ENCODE measurements around the gene FHAD1. TPM values are rescaled to one million over a fixed set of nuclear protein-coding genes. Genes with fewer than 3 reads are reported as not detected.
A peak's percentile ranks its signal among the peaks of the same experiment; 100 is the strongest.

FHAD1 gene
- polyA plus RNA-seq, 1 donor, result 2.1 TPM

- DNase-seq, result no peak
These were observed 99.5 kb downstream of the FHAD1 start for GRCh38 chr1:15346346-15347030.

DNA sequence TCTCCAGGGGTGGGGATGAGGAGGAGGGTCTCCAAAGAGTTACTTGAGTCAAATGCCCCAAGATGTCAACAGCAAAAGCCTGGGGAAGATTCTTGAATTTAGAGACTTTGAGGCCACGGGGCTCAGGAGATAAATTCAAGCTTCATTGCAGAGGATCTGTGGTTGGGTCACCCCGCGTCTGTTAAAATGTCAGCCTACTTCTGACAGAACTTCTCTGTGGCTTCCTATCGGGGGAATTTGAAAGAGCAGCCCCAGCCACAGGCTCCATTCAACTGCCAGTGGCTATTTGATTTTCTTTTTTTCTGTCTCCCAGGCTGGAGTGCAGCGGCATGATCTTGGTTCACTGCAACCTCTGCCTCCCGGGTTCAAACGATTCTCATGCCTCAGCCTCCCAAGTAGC is 100.2 kb downstream of the FHAD1 start:
- DNase-seq, result no peak

- DNase-seq, result no peak
These were observed 101.6 kb downstream of the FHAD1 start for GRCh38 chr1:15348648-15349047.

GRCh38 chr1:15349133-15349532 is 102.1 kb downstream of the FHAD1 start:
- DNase-seq, result no peak

GRCh38 chr1:15350151-15350550 is 103.1 kb downstream of the FHAD1 start:
- no peak for DNase-seq

DNA sequence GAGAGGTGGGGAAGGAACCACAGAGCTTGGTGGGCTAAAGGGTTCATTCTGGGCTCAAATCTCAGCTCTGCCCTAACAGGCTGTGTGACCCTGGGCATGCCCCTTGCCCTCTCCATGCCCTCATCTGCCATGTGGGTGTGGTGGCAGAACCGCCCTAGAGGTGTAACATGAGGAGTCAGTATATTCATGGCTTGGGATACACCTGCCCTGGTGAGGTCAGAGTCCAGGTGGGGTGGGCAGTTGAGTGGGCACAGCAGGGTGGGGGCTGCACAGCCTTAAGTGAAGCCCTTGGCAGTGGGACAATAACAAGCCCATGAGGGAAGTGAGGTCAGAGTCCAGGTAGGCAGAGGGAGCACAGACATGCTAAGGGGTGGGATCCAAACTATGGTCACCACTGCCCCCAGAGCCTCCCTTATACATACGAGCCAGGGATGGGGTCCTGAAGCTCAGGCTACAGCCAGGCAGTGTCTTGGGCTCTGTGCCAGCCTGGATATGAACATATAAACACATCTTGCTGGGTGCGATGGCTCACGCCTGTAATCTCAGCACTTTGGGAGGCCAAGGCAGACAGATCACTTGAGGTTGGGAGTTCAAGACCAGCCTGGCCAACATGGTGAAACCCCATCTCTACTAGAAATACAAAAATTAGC is 103.7 kb downstream of the FHAD1 start:
- DNase-seq, result no peak

DNA sequence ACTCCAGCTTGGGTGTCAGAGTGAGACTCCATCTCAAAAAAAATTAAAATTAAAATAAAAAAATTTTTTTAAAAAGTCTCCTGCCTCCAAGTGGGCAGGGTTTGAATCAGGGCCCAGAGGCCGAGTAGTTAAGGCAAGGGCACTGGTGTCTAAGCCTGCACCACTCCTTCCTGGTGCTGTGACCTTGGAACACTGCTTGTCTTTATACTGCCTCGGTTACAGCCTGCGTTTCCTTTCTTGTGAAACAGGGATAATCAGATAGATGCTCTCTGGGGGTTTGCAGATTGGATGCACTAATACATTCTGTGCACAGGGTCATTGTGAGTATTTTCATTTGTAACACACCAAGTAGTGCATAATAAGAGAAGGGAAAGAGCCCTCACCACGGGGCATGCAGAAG is 104.3 kb downstream of the FHAD1 start:
- DNase-seq, result no peak

DNA sequence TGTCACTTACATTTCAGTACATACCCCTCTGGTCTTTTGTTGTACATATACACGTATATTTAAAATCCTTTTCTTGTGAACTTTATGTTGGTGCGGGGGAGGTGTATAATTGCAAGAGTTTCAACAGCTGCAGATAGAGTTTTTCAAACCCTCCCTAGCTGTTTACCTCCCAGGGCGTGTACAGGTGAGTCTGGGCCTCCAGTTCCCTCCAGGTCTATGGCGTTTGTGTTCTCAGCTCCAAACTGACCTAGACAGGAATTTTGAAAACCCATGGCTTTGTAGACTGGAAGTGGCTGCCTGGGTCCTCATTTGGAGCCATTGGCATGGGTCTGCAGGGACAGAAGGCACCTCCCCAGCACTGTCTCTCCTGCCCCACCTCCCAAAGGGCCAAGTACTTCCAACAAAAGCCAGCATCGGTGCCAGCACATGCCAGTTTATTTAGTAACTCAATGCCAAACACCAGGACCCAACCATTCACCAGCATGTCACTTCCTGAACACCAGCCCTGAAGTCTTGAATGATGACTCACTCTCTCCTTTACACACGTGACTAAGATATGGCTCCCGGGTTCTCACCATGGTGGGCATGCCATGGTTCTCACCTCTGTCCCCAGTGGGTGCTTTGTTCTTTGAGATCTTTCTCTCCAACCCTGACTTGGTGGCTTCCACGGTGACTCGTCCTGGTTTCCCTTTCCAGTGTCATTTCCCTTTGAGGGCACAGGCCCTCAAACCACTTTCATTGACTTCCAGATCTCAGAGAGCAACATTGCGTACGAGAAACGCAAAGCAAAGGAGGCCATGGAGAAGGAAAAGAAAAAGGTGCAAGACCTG is 105.3 kb downstream of the FHAD1 start:
- no peak for DNase-seq

DNA sequence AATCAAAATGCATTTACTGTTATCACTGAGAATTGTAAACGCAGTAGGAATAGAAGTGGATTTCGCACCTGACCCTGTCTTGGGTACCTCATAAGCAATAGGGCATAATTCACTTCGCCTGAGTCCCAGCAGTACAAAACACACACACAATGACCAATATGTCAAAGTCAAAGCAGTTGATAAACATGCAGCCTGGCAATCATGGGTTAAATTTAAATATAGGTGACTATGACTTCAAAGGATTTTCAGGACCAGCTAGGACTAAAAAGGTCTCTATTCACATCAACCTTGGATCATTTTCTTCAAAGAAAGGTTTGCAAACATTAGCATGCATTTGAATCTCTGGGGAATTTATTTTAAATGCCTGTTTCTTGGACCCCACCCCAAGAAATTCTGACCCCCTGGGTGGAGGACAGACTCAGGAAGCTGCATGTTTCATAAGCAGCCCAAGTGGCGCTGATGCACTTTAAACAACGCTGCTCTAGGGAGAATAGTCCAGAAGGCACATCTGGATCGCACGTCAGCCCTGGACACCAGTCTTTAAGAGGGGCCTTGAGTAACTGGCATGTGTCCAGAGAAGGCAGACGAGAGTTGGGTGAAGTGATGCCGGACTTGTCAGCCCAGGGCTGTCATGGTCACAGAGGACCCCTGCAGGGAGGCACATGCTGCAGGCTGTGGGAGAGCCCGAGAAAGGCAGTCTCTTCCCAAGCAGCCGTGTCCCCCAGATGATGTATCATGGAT is 107.0 kb downstream of the FHAD1 start:
- no peak for DNase-seq

DNA sequence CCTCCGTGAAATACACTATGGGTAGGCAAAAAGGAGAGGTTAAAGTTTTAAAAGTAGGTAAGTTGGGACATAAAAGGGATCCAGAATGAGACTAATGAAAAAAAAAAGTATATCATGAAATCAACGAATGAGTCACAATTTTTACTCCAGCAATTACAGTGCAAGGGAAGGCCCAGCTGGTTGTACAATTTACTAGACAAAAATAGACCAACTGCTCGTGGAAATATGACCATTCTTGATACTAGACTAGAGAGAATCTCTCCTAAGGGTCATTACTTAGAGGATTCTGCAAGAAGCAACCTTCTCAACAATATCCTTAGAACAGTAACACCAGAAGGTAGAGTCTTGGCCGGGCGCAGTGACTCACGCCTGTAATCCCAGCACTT is 107.5 kb downstream of the FHAD1 start:
- DNase-seq, result no peak

- no peak for DNase-seq
These were observed 109.1 kb downstream of the FHAD1 start for GRCh38 chr1:15355968-15356625.

DNA sequence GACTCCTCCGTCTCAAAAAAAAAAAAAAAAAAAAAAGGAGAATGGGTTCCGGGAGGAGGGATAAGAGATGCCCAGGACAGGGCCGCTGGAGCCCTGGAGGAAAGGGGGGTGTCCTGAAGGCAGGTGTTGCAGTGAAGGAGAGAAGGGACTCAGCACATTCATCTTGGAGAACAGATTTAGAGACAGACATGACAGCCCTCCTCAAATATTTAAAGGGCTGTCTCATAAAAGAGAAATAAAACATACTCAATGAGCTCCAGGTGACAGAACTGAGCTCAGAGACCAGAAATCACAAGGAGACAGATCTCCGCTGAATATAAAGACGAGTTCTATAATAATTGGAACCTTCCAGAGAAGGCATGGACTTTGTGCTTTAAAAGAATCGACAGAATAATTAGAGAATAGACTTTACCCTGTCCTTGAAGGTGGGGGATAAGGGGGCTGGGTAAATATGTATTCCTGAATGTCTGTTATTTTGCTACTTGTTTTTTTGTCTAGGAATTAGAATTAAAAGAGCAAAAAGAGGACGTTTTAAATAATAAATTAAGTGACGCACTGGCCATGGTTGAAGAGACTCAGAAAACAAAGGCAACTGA is 110.7 kb downstream of the FHAD1 start:
- no peak for DNase-seq

DNA sequence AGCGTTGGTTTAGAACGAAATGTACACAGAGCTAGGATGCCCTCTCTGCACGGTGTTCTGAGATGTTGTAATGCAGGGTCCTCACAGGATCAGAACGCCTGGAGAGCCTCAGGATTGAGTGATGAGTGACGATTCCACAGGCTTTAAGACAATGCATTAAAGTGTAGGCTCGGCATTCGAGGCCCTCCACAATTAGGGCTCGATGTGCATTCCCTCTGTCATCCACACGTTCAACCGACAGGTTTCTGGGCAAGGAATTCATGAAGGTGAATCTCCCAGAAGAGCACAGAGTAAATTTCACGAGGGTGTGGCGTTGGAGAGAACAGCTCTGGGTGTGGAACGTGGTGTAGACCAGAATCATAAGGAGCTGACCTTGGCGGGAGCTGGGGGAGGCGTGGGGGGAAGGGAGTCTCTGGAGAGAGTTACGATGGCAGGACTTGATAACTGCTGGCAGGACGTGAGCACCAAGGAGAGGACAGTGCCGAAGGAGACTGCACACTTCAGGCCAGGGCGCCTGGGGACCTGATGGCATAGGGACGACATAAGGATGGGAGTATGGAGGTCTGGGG is 111.6 kb downstream of the FHAD1 start:
- DNase-seq, result no peak

- no peak for DNase-seq
These were observed 113.7 kb downstream of the FHAD1 start for GRCh38 chr1:15360700-15361099.

- DNase-seq, result no peak
These were observed 115.2 kb downstream of the FHAD1 start for GRCh38 chr1:15362096-15362736.

DNA sequence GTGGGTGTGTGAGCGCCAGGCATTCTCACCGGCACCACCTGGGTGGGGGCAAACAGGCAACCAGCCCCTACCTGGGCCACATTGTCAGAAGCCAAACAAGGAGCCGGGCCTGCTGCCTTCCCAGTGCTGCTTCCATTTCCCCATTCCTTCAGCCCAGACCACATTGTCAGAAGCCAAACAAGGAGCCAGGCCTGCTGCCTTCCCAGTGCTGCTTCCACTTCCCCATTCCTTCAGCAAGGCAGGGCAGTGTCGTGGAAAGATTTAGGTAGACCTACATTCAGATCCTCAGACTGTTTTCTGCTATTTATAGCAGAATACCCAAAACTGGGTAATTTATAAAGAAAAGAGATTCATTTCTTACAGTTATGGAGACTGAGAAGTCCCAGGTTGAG is 115.7 kb downstream of the FHAD1 start:
- no peak for DNase-seq

GRCh38 chr1:15364740-15365139 is 117.7 kb downstream of the FHAD1 start:
- DNase-seq, result no peak

GRCh38 chr1:15368888-15369287 is 121.9 kb downstream of the FHAD1 start:
- DNase-seq, result no peak

DNA sequence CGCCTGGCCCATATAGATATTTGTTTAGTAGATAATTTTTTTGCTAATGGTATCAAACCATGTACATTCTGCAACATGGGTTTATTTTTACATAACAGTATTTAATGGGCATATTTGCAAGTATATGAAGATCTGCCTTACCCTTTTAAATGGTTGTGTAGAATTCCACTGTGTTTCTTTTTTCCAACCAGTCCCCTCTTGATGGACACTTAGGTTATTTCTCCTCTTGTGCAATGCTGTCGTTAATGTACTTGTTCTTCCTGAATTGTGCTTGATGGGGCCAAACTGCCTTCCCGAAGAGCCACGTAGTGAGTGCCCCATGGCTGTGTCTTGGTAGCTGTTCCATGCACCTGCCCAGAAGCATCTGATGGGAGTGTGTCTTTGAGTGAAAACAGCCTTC is 123.2 kb downstream of the FHAD1 start:
- no peak for DNase-seq

DNA sequence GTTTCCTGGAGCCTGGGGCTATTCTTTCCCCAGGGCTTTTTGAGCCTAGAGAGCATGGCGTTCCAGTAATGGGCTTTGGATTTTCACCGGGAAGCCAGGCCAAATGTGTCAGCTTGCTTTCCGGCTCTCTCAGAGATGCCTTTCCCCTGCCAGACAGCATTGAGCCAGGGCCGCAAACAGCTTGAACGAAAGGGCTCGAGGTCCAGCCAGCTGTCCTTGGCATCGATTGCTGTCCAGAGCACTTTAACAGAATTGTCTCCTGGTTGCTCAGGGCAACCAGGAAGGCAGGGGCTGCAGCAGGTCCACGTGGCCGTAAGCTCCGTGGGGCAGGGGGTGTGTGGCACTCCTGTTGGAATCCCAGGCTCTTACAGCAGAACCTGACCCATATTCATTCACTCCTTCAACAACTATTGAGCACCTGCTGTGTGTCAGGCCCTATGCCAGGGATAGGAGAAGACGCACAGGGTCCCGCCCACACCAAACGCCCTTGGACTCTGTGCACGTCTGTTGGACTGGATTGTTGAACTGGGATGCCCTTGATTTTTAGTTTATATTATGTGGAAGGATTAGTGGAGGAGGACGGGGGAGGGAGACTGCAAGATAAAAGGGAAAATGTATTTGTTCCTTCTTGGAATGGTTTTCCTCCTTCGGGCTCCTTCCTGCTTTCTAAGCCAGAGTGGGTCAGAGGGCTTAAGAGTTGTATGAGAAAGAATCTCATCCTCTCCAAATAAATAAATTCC is 123.9 kb downstream of the FHAD1 start:
- DNase-seq, result peak; percentile 87

All from hindlimb muscle (tissue), 1 donor.